PC-3 (cell line): ENCODE measurements around the gene NDUFA13. TPM values are rescaled to one million over a fixed set of nuclear protein-coding genes. Genes with fewer than 3 reads are reported as not detected.

ENCODE experiments used
- ATAC-seq: fragments of 200-7000 bp; cut with Tn5 transposase; 2 replicates; pipeline ENCODE4 v1.9.1; 2020; ENCODE audit warnings: mild to moderate bottlenecking, moderate library complexity
- BruUV-seq: library from RNA; stranded (reverse); fragments of 400-500 nt; replicated peaks from 2 replicates; lab custom pipeline; 2021; lab: Mats Ljungman, UMichigan
- CTCF ChIA-PET: fragments of 300-600 bp; sonication (Branson Sonifier 250); formaldehyde crosslinking; loops from one replicate; lab custom pipeline; 2022; ENCODE audit warnings: antibody characterized with exemption; lab: Charles Lee
- POLR2A ChIA-PET: fragments of 300-600 bp; sonication (Branson Sonifier 250); formaldehyde crosslinking; loops from one replicate; lab custom pipeline; 2022; ENCODE audit warnings: antibody characterized with exemption; ENCODE audit not compliant: unreplicated experiment; lab: Charles Lee
- DNase-seq: peaks from one replicate; pipeline ENCODE4 v3.0.0-alpha.2; 2015
- H2AFZ ChIP-seq: fragments of 300-600 bp; sonication (generic); 2 replicates; pipeline ENCODE4 v1.6.0; 2016; ENCODE audit warnings: antibody characterized with exemption, low read length
- H3F3A ChIP-seq: fragments of 300-600 bp; sonication (generic); one replicate; pipeline ENCODE4 v1.6.0; 2017; ENCODE audit warnings: antibody characterized with exemption, low read length, control low read depth, mild to moderate bottlenecking; ENCODE audit not compliant: unreplicated experiment
- H3K27ac ChIP-seq: fragments of 300-600 bp; sonication (generic); 2 replicates; pipeline ENCODE4 v1.5.1; 2016; ENCODE audit warnings: mild to moderate bottlenecking, low read length
- H3K27me3 ChIP-seq: fragments of 300-600 bp; sonication (generic); 2 replicates; pipeline ENCODE4 v1.6.1; 2016; ENCODE audit warnings: low read length, mixed read lengths
- H3K36me3 ChIP-seq: fragments of 300-600 bp; sonication (generic); 2 replicates; pipeline ENCODE4 v1.6.1; 2016; ENCODE audit warnings: low read depth, mixed run types, low read length, mixed read lengths
- H3K4me1 ChIP-seq: fragments of 300-600 bp; sonication (generic); 2 replicates; pipeline ENCODE4 v1.5.1; 2016; ENCODE audit warnings: low read length; ENCODE audit not compliant: insufficient read depth
- H3K4me2 ChIP-seq: fragments of 300-600 bp; sonication (generic); 2 replicates; pipeline ENCODE4 v1.6.0; 2016; ENCODE audit warnings: low read length
- H3K4me3 ChIP-seq: fragments of 300-600 bp; sonication (generic); 2 replicates; pipeline ENCODE4 v1.5.1; 2016; ENCODE audit warnings: mild to moderate bottlenecking, low read length, mixed read lengths
- H3K79me2 ChIP-seq: fragments of 300-600 bp; sonication (generic); 2 replicates; pipeline ENCODE4 v1.6.1; 2017; ENCODE audit warnings: low read length, mixed read lengths
- H3K9ac ChIP-seq: fragments of 300-600 bp; sonication (generic); 2 replicates; pipeline ENCODE4 v1.6.0; 2016; ENCODE audit warnings: mild to moderate bottlenecking, low read length
- H3K9me2 ChIP-seq: fragments of 300-600 bp; sonication (generic); replicated peaks from 2 replicates; pipeline ENCODE4 v1.6.1; 2016; ENCODE audit warnings: mixed run types, low read length, mixed read lengths
- H3K9me3 ChIP-seq: fragments of 300-600 bp; sonication (generic); 2 replicates; pipeline ENCODE4 v1.6.1; 2016; ENCODE audit warnings: low read length, mixed read lengths
- H4K20me1 ChIP-seq: fragments of 300-600 bp; sonication (generic); 2 replicates; pipeline ENCODE4 v1.6.1; 2016; ENCODE audit warnings: low read length, mixed read lengths
- CTCF ChIP-seq: fragments of 300-600 bp; sonication (generic); conservative IDR thresholded peaks from 2 replicates; pipeline ENCODE4 v1.5.1; 2017; ENCODE audit warnings: antibody characterized with exemption, low read depth, mild to moderate bottlenecking, low read length
- EZH2 ChIP-seq: fragments of 300-600 bp; sonication (generic); IDR thresholded peaks from one replicate; pipeline ENCODE4 v1.6.1; 2017; ENCODE audit warnings: antibody characterized with exemption, mild to moderate bottlenecking, low read length; ENCODE audit not compliant: unreplicated experiment
- EZH2phosphoT487 ChIP-seq: fragments of 300-600 bp; sonication (generic); IDR thresholded peaks from 2 replicates; pipeline ENCODE4 v1.6.1; 2018; ENCODE audit warnings: mild to moderate bottlenecking, antibody characterized with exemption, low read length, borderline replicate concordance
- intact Hi-C: fragments of 100-400 bp; cut with micrococcal nuclease; formaldehyde crosslinking; loops from 2 replicates; pipeline ENCODE4 v1.9.0; 2023
- total RNA-seq: library from RNA; depleted of rRNA; stranded (reverse); fragments of >200 nt; gene quantifications from 2 replicates; pipeline ENCODE4 v1.2.3, GENCODE V29; 2014

The NDUFA13 gene
- total RNA-seq, 1 experiment from 2014 or later = 481 TPM

DNA sequence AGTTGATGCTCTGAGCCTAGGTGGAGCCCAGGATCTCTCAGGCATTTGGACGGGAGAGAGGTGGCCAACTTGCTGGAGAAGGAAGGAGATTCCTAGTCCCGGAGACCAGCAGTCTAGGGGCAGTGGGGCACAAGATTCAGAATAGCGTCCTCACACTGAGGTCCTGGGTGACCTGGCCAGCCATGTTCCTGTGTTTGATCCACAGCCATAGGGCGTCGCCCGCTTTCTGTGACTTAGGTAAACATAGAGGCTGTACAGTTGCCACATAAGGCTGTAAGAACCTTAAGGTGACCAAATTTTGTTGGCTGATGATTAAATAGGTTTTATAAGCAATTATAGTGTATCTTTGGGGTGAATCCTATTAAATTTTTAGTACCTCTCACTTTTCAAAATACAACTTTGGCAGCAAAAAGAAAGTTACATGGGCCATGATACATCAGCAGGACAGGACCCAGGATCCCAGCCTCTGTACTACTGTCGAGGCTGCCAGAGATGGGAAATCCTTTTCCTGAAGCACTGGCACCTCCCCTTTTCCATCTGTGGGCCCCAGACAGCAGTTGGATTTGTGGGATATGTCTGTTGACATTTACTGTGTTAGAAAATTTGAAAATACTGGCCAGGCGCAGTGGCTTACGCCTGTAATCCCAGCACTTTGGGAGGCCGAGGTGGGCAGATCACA, 38.2 kb upstream of the NDUFA13 start:
- H4K20me1 ChIP-seq = peaks cover 3% of the 10 kb centered on the region; the same call in 1 of the 2 replicates
- POLR2A ChIA-PET = no interaction called here

DNA sequence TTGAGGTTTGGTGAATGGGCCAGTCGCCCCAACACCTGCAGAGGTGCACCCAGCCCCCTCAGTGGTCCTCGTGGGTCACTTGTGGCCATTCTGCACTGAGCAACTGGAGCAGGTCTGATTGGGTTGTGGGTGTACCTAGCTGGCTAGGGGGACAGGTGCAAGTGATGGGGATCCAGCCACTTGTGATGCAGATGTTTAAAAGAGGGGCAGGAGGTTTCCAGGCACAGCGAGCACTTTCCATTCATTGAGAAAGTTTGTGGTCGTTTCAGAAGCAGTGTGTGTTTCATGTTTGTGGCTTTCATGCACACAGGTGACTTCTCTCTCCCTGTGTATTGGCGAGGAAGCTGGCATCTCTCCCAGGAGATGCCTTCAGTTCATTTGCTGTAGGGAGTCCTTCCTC, 35.3 kb upstream of the NDUFA13 start:
- CTCF ChIA-PET = no interaction called here
- POLR2A ChIA-PET = no interaction called here
- Histone ChIP-seq H3K79me2 (peaks cover 70% of the 10 kb centered on the region), H3F3A (no peaks in the 10 kb centered on the region), H3K27me3 (no peaks in the 10 kb centered on the region), H3K4me2 (no peak overlapping the region), H3K9me2 (no peaks in the 10 kb centered on the region), H3K4me3 (no peak overlapping the region), H3K27ac (no peak overlapping the region), H2AFZ (no peak overlapping the region), H4K20me1 (peaks cover 1% of the 10 kb centered on the region; the same call in 1 of the 2 replicates), H3K4me1 (peaks cover 10% of the 10 kb centered on the region), H3K9me3 (no peaks in the 10 kb centered on the region), H3K9ac (no peak overlapping the region), H3K36me3 (peaks cover 9% of the 10 kb centered on the region; the same call in 1 of the 2 replicates)
- intact Hi-C loops = no loop called here
- no TSS peak for BruUV-seq
- TF ChIP-seq EZH2phosphoT487 = no peak
- TF ChIP-seq CTCF = no peak
- no peak for TF ChIP-seq EZH2
- no peak for ATAC-seq
- DNase-seq = no peak

More for the DNA sequence above, 38.2 kb upstream of the NDUFA13 start:
- Histone ChIP-seq H3K9ac (no peak overlapping the region), H3F3A (no peaks in the 10 kb centered on the region), H2AFZ (no peak overlapping the region), H3K79me2 (peaks cover 85% of the 10 kb centered on the region), H3K9me3 (no peaks in the 10 kb centered on the region), H3K27me3 (no peaks in the 10 kb centered on the region), H3K4me3 (no peak overlapping the region), H3K4me2 (no peak overlapping the region), H3K4me1 (peaks cover 21% of the 10 kb centered on the region), H3K9me2 (no peaks in the 10 kb centered on the region), H3K36me3 (peaks cover 18% of the 10 kb centered on the region), H3K27ac (no peak overlapping the region)
- CTCF ChIA-PET = no interaction called here
- intact Hi-C loops = loop anchor here (5.0 kb wide), 1 partner anchor 116 kb away; no protein-coding TSS in a partner anchor
- DNase-seq = peak; percentile 39
- TF ChIP-seq EZH2phosphoT487 (no peak), EZH2 (no peak), CTCF (no peak)
- no TSS peak for BruUV-seq
- peak; percentile 66 for ATAC-seq
